Measurements from ENCODE around the gene AP3S2. TPM values are rescaled to one million over a fixed set of nuclear protein-coding genes. Genes with fewer than 3 reads are reported as not detected.
"Not testable (repeated sequence)": the region's sequence is repeated elsewhere in the genome, so short reads cannot be mapped to it uniquely, and the experiment has no call there.

The AP3S2 gene
- total RNA-seq, 1 donor from 2014 or later: 39.5 TPM

GRCh38 chr15:89898614-89899294, 5.0 kb upstream of the AP3S2 start:
- no peak overlapping the region for H3K4me3 ChIP-seq
- H3K9me3 ChIP-seq: no peaks in the 10 kb centered on the region
- no peak for DNase-seq (ENCODE audit: extremely low spot score in 2 of 2)
- H3K4me1 ChIP-seq: no peaks in the 10 kb centered on the region
- H3K36me3 ChIP-seq: peaks cover 0 to 26% of the 10 kb centered on the region in 2 donors
- intact Hi-C loops (cut with DNase I): no loop called here
- no peak overlapping the region for H3K27ac ChIP-seq
- no peaks in the 10 kb centered on the region for H3K27me3 ChIP-seq
- TF ChIP-seq CTCF (IDR thresholded peaks at IDR 0.05) (peak in 2 of 3 experiments; percentile 16 to 42), POLR2A (IDR thresholded peaks at IDR 0.05) (no peak), POLR2AphosphoS5 (IDR thresholded peaks at IDR 0.05; ENCODE audit: insufficient read depth in 1 of 2, low read depth in 1 of 2) (peak in 1 of 2 donors; percentile 25)

- DNase-seq (ENCODE audit: extremely low spot score in 2 of 2): no peak
- peaks cover 2% of the 10 kb centered on the region for H3K4me1 ChIP-seq
- no peaks in the 10 kb centered on the region for H3K9me3 ChIP-seq
- H3K4me3 ChIP-seq: no peak overlapping the region
- no peak for TF ChIP-seq POLR2A (IDR thresholded peaks at IDR 0.05)
- no peak for TF ChIP-seq CTCF (IDR thresholded peaks at IDR 0.05)
- H3K36me3 ChIP-seq: peaks cover 0 to 20% of the 10 kb centered on the region in 2 donors
- H3K27ac ChIP-seq: no peak overlapping the region
- intact Hi-C loops (cut with DNase I): no loop called here
- H3K27me3 ChIP-seq: no peaks in the 10 kb centered on the region
Observed at GRCh38 chr15:89898146-89898545, 4.4 kb upstream of the AP3S2 start.

- peaks cover 26% of the 10 kb centered on the region for H3K4me1 ChIP-seq
- peak overlapping the region; percentile 78 to 92 for H3K4me3 ChIP-seq
- peak overlapping the region; percentile 87 for H3K27ac ChIP-seq
- peaks cover 0 to 12% of the 10 kb centered on the region in 2 donors for H3K36me3 ChIP-seq
- H3K9me3 ChIP-seq: no peaks in the 10 kb centered on the region
- H3K27me3 ChIP-seq: no peaks in the 10 kb centered on the region
- no peak for DNase-seq (ENCODE audit: extremely low spot score in 2 of 2)
- no peak for TF ChIP-seq CTCF (IDR thresholded peaks at IDR 0.05)
- intact Hi-C loops (cut with DNase I): no loop called here
Observed at GRCh38 chr15:89893027-89893426, 767 bp downstream of the AP3S2 start.

GRCh38 chr15:89888214-89888804, 5.5 kb downstream of the AP3S2 start:
- Histone ChIP-seq H3K27me3 (no peaks in the 10 kb centered on the region), H3K27ac (no peak overlapping the region), H3K4me3 (no peak overlapping the region), H3K9me3 (no peaks in the 10 kb centered on the region), H3K36me3 (peaks cover 0 to 50% of the 10 kb centered on the region in 2 donors), H3K4me1 (peaks cover 26% of the 10 kb centered on the region)
- intact Hi-C loops (cut with DNase I): no loop called here
- no peak for TF ChIP-seq POLR2A (IDR thresholded peaks at IDR 0.05)
- TF ChIP-seq POLR2AphosphoS5 (IDR thresholded peaks at IDR 0.05; ENCODE audit: insufficient read depth in 1 of 2, low read depth in 1 of 2): no peak
- TF ChIP-seq CTCF (IDR thresholded peaks at IDR 0.05): no peak
- DNase-seq (ENCODE audit: extremely low spot score in 2 of 2): no peak

- H3K27ac ChIP-seq: no peak overlapping the region
- no peak for DNase-seq (ENCODE audit: extremely low spot score in 2 of 2)
- H3K9me3 ChIP-seq: no peaks in the 10 kb centered on the region
- H3K4me1 ChIP-seq: peaks cover 3% of the 10 kb centered on the region
- no peak overlapping the region for H3K4me3 ChIP-seq
- H3K27me3 ChIP-seq: no peaks in the 10 kb centered on the region
- H3K36me3 ChIP-seq: peaks cover 0 to 56% of the 10 kb centered on the region in 2 donors
- TF ChIP-seq POLR2AphosphoS5 (IDR thresholded peaks at IDR 0.05; ENCODE audit: insufficient read depth in 1 of 2, low read depth in 1 of 2) (no peak), POLR2A (IDR thresholded peaks at IDR 0.05) (no peak), CTCF (IDR thresholded peaks at IDR 0.05) (no peak)
- intact Hi-C loops (cut with DNase I): no loop called here
Observed at GRCh38 chr15:89885611-89886010, 8.2 kb downstream of the AP3S2 start.

GRCh38 chr15:89885179-89885578, 8.6 kb downstream of the AP3S2 start:
- peaks cover 0 to 56% of the 10 kb centered on the region in 2 donors for H3K36me3 ChIP-seq
- intact Hi-C loops (cut with DNase I): not testable (repeated sequence)

More at GRCh38 chr15:89885179-89885578, 8.6 kb downstream of the AP3S2 start:
- not testable (repeated sequence) for H3K4me1 ChIP-seq; H3K9me3 ChIP-seq; H3K27ac ChIP-seq; H3K27me3 ChIP-seq; H3K4me3 ChIP-seq; DNase-seq (ENCODE audit: extremely low spot score in 2 of 2)

All from vagina (tissue), 2 donors.